HG02759 (cell line): ENCODE data around the gene TMUB1.

Source experiments
- ATAC-seq: cut with Tn5 transposase; IDR thresholded peaks from one replicate; pipeline ENCODE4 v1.9.1; 2021; ENCODE audit warnings: mild to moderate bottlenecking, moderate library complexity; ENCODE audit not compliant: unreplicated experiment

The TMUB1 gene

GRCh38 chr7:151071032-151071866 lies 12.0 kb downstream of the TMUB1 start:
- no peak for ATAC-seq

- no peak for ATAC-seq
These were observed 12.7 kb downstream of the TMUB1 start for GRCh38 chr7:151070574-151070960.

GRCh38 chr7:151069841-151070573 lies 13.3 kb downstream of the TMUB1 start:
- ATAC-seq = no peak

- ATAC-seq = no peak
These were observed 15.1 kb downstream of the TMUB1 start for GRCh38 chr7:151068069-151068773.

- ATAC-seq = no peak
These were observed 16.9 kb downstream of the TMUB1 start for GRCh38 chr7:151066273-151066974.

GRCh38 chr7:151065516-151065915 lies 17.8 kb downstream of the TMUB1 start:
- ATAC-seq = no peak

GRCh38 chr7:151064993-151065392 lies 18.3 kb downstream of the TMUB1 start:
- no peak for ATAC-seq

- no peak for ATAC-seq
These were observed 18.8 kb downstream of the TMUB1 start for GRCh38 chr7:151064454-151064853.

- ATAC-seq = no peak
These were observed 20.1 kb downstream of the TMUB1 start for GRCh38 chr7:151063212-151063561.

- ATAC-seq = no peak
These were observed 20.7 kb downstream of the TMUB1 start for GRCh38 chr7:151062399-151063211.

GRCh38 chr7:151062111-151062398 lies 21.2 kb downstream of the TMUB1 start:
- no peak for ATAC-seq

- ATAC-seq = no peak
These were observed 21.8 kb downstream of the TMUB1 start for GRCh38 chr7:151061213-151062110.

- no peak for ATAC-seq
These were observed 22.7 kb downstream of the TMUB1 start for GRCh38 chr7:151060416-151061212.

- no peak for ATAC-seq
These were observed 23.2 kb downstream of the TMUB1 start for GRCh38 chr7:151060113-151060415.

- ATAC-seq = peak; percentile 47
These were observed 23.8 kb downstream of the TMUB1 start, which contains the start of gene SLC4A2 for GRCh38 chr7:151059367-151060112. Gene SLC4A2 (plus strand): TSS chr7:151059589. CDS start chr7:151061988, 2,399 bp downstream.

GRCh38 chr7:151058781-151059366 lies 24.4 kb downstream of the TMUB1 start:
- ATAC-seq = no peak

- peak; percentile 85 for ATAC-seq
These were observed 25.1 kb downstream of the TMUB1 start for GRCh38 chr7:151057989-151058780.
